A549 (cell line): ENCODE results near the gene ANO6. TPM values are rescaled to one million over a fixed set of nuclear protein-coding genes. Genes with fewer than 3 reads are reported as not detected.

Source experiments
- ATAC-seq, 2 experiments: fragments of 200-7000 bp in 1 of 2; fragments of >200 bp in 1 of 2; cut with Nextera tagmentation in 1 of 2; cut with Tn5 transposase in 1 of 2; 3 replicates each; pipeline versions ENCODE4 v1.8.0 to v1.9.1; 2018 to 2020; ENCODE audit warnings: mild to moderate bottlenecking in 1 of 2, moderate library complexity in 1 of 2
- CTCF ChIA-PET: fragments of 300-600 bp; sonication (Branson Sonifier 250); formaldehyde crosslinking; extraction: SDS; loops from one replicate; lab custom pipeline; 2021; ENCODE audit warnings: antibody characterized with exemption, inconsistent platforms; lab: Yijun Ruan, JAX
- POLR2A ChIA-PET: fragments of 350-600 bp; formaldehyde crosslinking; extraction: SDS; loops from one replicate; lab custom pipeline; 2021; ENCODE audit warnings: antibody characterized with exemption, inconsistent platforms; lab: Yijun Ruan, JAX
- DNase-seq, 2 experiments: peaks; one replicate each; pipeline versions ENCODE4 v3.0.0 to v3.0.0-alpha.2; 2011 to 2016; ENCODE audit warnings: low read depth in 1 of 2, low spot score in 1 of 2
- FAIRE-seq: peaks from 2 replicates; lab custom pipeline; 2011; peaks lifted over from hg19 to GRCh38; lab: Jason Lieb, UNC
- H3K27ac ChIP-seq, 2 experiments: fragments of >200 bp; sonication (Bioruptor Twin); formaldehyde crosslinking; 3 replicates each; pipeline ENCODE4 v1.5.1; 2016 to 2017
- H3K4me1 ChIP-seq: fragments of >200 bp; sonication (Bioruptor Twin); formaldehyde crosslinking; 3 replicates; pipeline ENCODE4 v1.6.1; 2016
- H3K4me2 ChIP-seq: fragments of >200 bp; sonication (Bioruptor Twin); formaldehyde crosslinking; 3 replicates; pipeline ENCODE4 v1.6.1; 2016
- H3K4me3 ChIP-seq: fragments of >200 bp; sonication (Bioruptor Twin); formaldehyde crosslinking; 3 replicates; pipeline ENCODE4 v1.5.1; 2016
- H3K9me3 ChIP-seq: fragments of >200 bp; sonication (Bioruptor Twin); formaldehyde crosslinking; 3 replicates; pipeline ENCODE4 v1.6.1; 2016
- BHLHE40 ChIP-seq: IDR thresholded peaks from 2 replicates; pipeline ENCODE4 v1.6.1; 2012; ENCODE audit warnings: low read depth, low read length, inconsistent platforms
- CBX8 ChIP-seq: fragments of 200-600 bp; sonication (generic); IDR thresholded peaks from 2 replicates; pipeline ENCODE4 v1.6.1; 2016
- CEBPB ChIP-seq, 2 experiments: fragments of >200 bp in 1 of 2; sonication (Bioruptor Twin) in 1 of 2; formaldehyde crosslinking in 1 of 2; IDR thresholded peaks; 2 replicates each; pipeline ENCODE4 v1.6.1; 2012 to 2016
- EHF ChIP-seq: fragments of 250-450 bp; sonication (Bioruptor Pico); IDR thresholded peaks from 2 replicates; pipeline ENCODE4 v1.5.0; 2020; ENCODE audit warnings: mild to moderate bottlenecking
- EP300 ChIP-seq, 2 experiments: fragments of >200 bp; sonication (Bioruptor Twin); formaldehyde crosslinking; IDR thresholded peaks; 2 replicates in 1 of 2; 3 replicates in 1 of 2; pipeline ENCODE4 v1.6.1; 2016 to 2017
- ESRRA ChIP-seq: fragments of 150-350 bp; IDR thresholded peaks from 2 replicates; pipeline ENCODE4 v1.6.1; 2014; ENCODE audit warnings: mild to moderate bottlenecking, low read length, borderline replicate concordance
- FOSL2 ChIP-seq, 2 experiments: fragments of 450-650 bp in 1 of 2; fragments of >200 bp in 1 of 2; sonication (Bioruptor Twin) in 1 of 2; formaldehyde crosslinking; IDR thresholded peaks; 2 replicates each; pipeline versions ENCODE4 v1.5.0 to v1.6.1; 2016 to 2020; ENCODE audit warnings: mild to moderate bottlenecking in 1 of 2, moderate library complexity in 1 of 2
- HDAC2 ChIP-seq: fragments of 200-600 bp; sonication (generic); IDR thresholded peaks from 2 replicates; pipeline ENCODE4 v1.6.1; 2016
- HEYL ChIP-seq: fragments of 250-450 bp; sonication (Bioruptor Pico); IDR thresholded peaks from 2 replicates; pipeline ENCODE4 v1.8.0; 2021; ENCODE audit warnings: mild to moderate bottlenecking, moderate library complexity
- JUN ChIP-seq, 2 experiments: fragments of >200 bp; sonication (Bioruptor Twin); formaldehyde crosslinking; IDR thresholded peaks; 2 replicates in 1 of 2; 3 replicates in 1 of 2; pipeline ENCODE4 v1.6.1; 2016 to 2017
- MAFK ChIP-seq: fragments of 450-650 bp; IDR thresholded peaks from 2 replicates; pipeline ENCODE4 v1.6.1; 2014; ENCODE audit not compliant: partially characterized antibody
- MAZ ChIP-seq: fragments of 150-350 bp; IDR thresholded peaks from 2 replicates; pipeline ENCODE4 v1.6.1; 2014; ENCODE audit warnings: antibody characterized with exemption, low read depth, low read length, borderline replicate concordance
- MYC ChIP-seq: IDR thresholded peaks from 2 replicates; pipeline ENCODE4 v1.6.1; 2012; ENCODE audit warnings: mild to moderate bottlenecking, inconsistent platforms, low read length, improper control_type of control experiment, borderline replicate concordance
- NFE2L2 ChIP-seq: fragments of 150-350 bp; conservative IDR thresholded peaks from 2 replicates; pipeline ENCODE4 v1.6.1; 2014; ENCODE audit warnings: low read length
- NPAS2 ChIP-seq: fragments of 250-450 bp; sonication (Bioruptor Pico); IDR thresholded peaks from 2 replicates; pipeline ENCODE4 v1.8.0; 2022; ENCODE audit warnings: mild to moderate bottlenecking, moderate library complexity, borderline replicate concordance
- NR3C1 ChIP-seq: fragments of >200 bp; sonication (Bioruptor Twin); formaldehyde crosslinking; IDR thresholded peaks from 3 replicates; pipeline ENCODE4 v1.6.1; 2017
- POLR2A ChIP-seq: IDR thresholded peaks from 2 replicates; pipeline ENCODE4 v1.6.1; 2012; ENCODE audit warnings: mild to moderate bottlenecking, low read length
- POLR2AphosphoS2 ChIP-seq: conservative IDR thresholded peaks from 2 replicates; pipeline ENCODE4 v1.6.1; 2012; ENCODE audit warnings: low read length, improper control_type of control experiment, inconsistent platforms
- RARB ChIP-seq: fragments of 250-450 bp; sonication (Bioruptor Pico); IDR thresholded peaks from 2 replicates; pipeline ENCODE4 v1.8.0; 2021; ENCODE audit warnings: mild to moderate bottlenecking, moderate library complexity
- RCOR1 ChIP-seq: fragments of 150-350 bp; IDR thresholded peaks from 2 replicates; pipeline ENCODE4 v1.6.1; 2014; ENCODE audit warnings: antibody characterized with exemption, low read length, low read depth
- SMC3 ChIP-seq: fragments of >200 bp; sonication (Bioruptor Twin); formaldehyde crosslinking; IDR thresholded peaks from 3 replicates; pipeline ENCODE4 v1.6.1; 2018; ENCODE audit warnings: inconsistent platforms
- SREBF2 ChIP-seq: fragments of 450-650 bp; IDR thresholded peaks from 2 replicates; pipeline ENCODE4 v1.6.1; 2014; ENCODE audit warnings: mild to moderate bottlenecking, moderate library complexity
- TP53 ChIP-seq: fragments of 250-450 bp; sonication (Bioruptor Pico); IDR thresholded peaks from 2 replicates; pipeline ENCODE4 v1.5.0; 2021; ENCODE audit warnings: mild to moderate bottlenecking, moderate library complexity
- ZSCAN20 ChIP-seq: fragments of 250-450 bp; sonication (Bioruptor Pico); IDR thresholded peaks from 2 replicates; pipeline ENCODE4 v1.8.0; 2022; ENCODE audit warnings: mild to moderate bottlenecking, moderate library complexity
- WGBS: methylation state at CpG from one replicate; pipeline ENCODE4 v1.1.6; 2017; ENCODE audit errors: missing lambda C conversion rate; 5-methylcytosine and 5-hydroxymethylcytosine counted together
- polyA plus RNA-seq, 4 experiments: library from polyadenylated mRNA; depleted of rRNA in 3 of 4; stranded (reverse); fragments of >200 nt; fragmentation: RNase III in 1 of 4; extraction: RNeasy Plus Mini Kit Qiagen cat#74134 plus additional on column Dnase treatment in 1 of 4; gene quantifications; 2 replicates in 3 of 4; 3 replicates in 1 of 4; pipeline ENCODE4 v1.2.3, GENCODE V29; 2011 to 2017
- TF ChIP-seq, protein P1 (sequence below): fragments of >200 bp; sonication (Bioruptor Twin); formaldehyde crosslinking; IDR thresholded peaks from 3 replicates; pipeline ENCODE4 v1.5.1; 2016

ANO6 gene
- polyA plus RNA-seq, 2 of the 4 experiments (the other 2 are of a cell fraction) = 41.7 to 80.0 TPM

DNA sequence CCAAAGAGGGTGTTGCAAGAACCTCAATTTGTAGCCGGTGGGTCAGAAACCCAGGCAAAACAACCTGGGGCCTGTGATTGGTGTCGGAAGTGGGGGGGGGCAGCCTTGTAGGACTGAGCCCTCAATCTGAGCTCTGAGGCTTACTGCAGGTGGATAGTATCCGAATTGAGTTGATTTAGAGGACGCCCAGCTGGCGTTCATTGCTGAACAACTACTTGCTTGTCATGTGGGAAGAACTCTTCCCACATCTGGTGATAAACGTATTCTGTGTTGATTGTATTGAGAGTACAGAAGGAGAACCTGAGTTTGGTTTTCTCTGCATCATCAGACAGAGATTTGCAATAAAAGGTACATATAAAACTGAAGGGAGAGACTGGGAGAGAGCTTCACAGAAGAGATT, 5.1 kb downstream of the ANO6 start:
- CTCF ChIA-PET = interaction anchor here (0.7 to 2.7 kb wide), 8 partner anchors 9 to 509 kb away, joined by 3 to 8 read pairs (median 4); no protein-coding TSS in a partner anchor
- DNase-seq = no peak
- no peak overlapping the region for H3K4me3 ChIP-seq
- H3K4me1 ChIP-seq = peaks cover 32% of the 10 kb centered on the region
- no peak overlapping the region for H3K27ac ChIP-seq
- TF ChIP-seq HDAC2 (no peak), SMC3 (no peak), FOSL2 (IDR thresholded peaks at IDR 0.05) (no peak), FOSL2 (CRISPR knock-in tag; IDR thresholded peaks at IDR 0.05) (no peak), CBX8 (no peak), ZSCAN20 (no peak)
- no peak overlapping the region for H3K4me2 ChIP-seq
- ATAC-seq = no peak
- FAIRE-seq = no peak
- H3K9me3 ChIP-seq = no peaks in the 10 kb centered on the region
- POLR2A ChIA-PET = interaction anchor here (0.7 kb wide), 1 partner anchor 13 kb away, joined by 4 read pairs; no protein-coding TSS in a partner anchor
- WGBS = 97% methylated on average over 6 of the region's 6 CpGs

DNA sequence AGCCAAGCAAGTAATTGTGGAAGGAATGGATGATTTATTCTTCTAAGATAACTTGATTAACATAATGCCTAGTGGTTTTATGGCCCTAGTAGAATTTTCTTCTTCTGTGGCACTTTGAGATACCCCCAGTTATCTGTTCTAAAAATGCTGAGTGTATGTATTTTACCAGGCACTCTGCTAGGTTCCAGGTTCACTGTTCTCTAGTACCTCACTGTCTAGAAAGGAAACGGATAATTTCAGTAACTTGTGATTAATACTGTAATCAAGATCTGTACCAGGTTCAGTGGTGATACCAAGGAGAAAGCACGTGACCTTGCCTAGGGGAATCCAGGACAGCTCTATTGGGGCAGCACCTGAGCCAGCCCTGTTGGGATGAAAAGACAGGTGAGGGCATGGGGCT, 8.0 kb downstream of the ANO6 start:
- ChIA-PET CTCF (interaction anchor here (0.8 to 1.4 kb wide), 5 partner anchors 8 to 108 kb away, joined by 3 to 4 read pairs (median 3); no protein-coding TSS in a partner anchor), POLR2A (no interaction called here)
- no peak overlapping the region for H3K27ac ChIP-seq
- no peak for TF ChIP-seq HEYL
- peak; percentile 81 for TF ChIP-seq MAFK
- TF ChIP-seq, all 56 proteins: peak for 1
- Histone ChIP-seq H3K9me3 (no peaks in the 10 kb centered on the region), H3K4me3 (no peak overlapping the region), H3K4me2 (no peak overlapping the region), H3K4me1 (peaks cover 19% of the 10 kb centered on the region)
- DNase-seq (no peak), FAIRE-seq (no peak), ATAC-seq (no peak)
- 91% methylated on average over 2 of the region's 2 CpGs for WGBS

DNA sequence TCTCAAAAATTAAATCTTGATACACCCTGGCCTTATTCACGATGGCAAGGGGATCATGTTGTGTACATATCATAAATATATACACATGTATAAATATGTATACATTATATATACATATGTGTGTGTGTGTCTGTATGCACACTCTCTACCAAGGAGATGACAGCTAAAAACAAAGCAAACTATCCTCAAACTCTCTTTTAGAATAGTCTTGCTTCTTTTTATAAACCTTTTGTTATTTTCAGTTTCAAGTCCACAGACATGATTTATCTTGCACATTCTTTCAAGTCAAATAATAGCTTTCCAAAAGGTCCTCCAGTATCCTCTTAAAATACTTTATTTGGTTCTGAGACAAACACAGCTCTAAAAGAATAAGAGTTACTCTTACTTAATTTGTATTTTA, 8.4 kb downstream of the ANO6 start:
- Histone ChIP-seq H3K4me1 (peaks cover 15% of the 10 kb centered on the region), H3K4me3 (no peak overlapping the region), H3K4me2 (no peak overlapping the region), H3K9me3 (no peaks in the 10 kb centered on the region), H3K27ac (no peak overlapping the region)
- ATAC-seq = no peak
- no peak for FAIRE-seq
- no peak for DNase-seq
- TF ChIP-seq POLR2AphosphoS2 (no peak), EP300 (IDR thresholded peaks at IDR 0.05) (no peak), NPAS2 (CRISPR knock-in tag) (no peak), CBX8 (no peak), MYC (no peak)
- WGBS = 52% methylated on average over 1 of the region's 1 CpG
- ChIA-PET CTCF (interaction anchor here (0.6 to 1.4 kb wide), 6 partner anchors 8 to 546 kb away, joined by 3 to 4 read pairs (median 3); no protein-coding TSS in a partner anchor), POLR2A (no interaction called here)

DNA sequence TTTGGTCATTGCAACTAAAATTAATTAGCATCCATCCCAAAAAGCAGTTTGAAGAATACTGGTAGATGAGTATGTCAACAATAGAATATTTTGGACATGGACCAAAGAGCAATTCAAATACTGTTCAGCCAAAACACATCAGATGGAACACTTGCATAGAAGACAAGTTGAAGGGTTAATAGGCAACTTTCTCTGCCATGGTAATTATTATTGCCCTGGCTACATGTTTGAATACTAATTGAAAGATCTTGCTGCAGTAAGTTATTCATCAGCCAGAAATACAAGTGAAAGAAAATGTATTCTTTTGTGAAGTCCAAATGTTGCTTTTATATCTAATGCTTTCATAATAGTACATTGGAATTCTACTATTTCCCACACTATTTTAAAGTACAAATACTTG, 10.1 kb downstream of the ANO6 start:
- peaks cover 4% of the 10 kb centered on the region for H3K4me1 ChIP-seq
- no peaks in the 10 kb centered on the region for H3K9me3 ChIP-seq
- no peak for DNase-seq
- ChIA-PET POLR2A (no interaction called here), CTCF (interaction anchor here (0.9 to 1.4 kb wide), 2 partner anchors 9 to 11 kb away, joined by 3 to 8 read pairs; partner anchors contain the start of gene ANO6)
- ATAC-seq = no peak
- no peak overlapping the region for H3K4me2 ChIP-seq
- H3K27ac ChIP-seq = no peak overlapping the region
- TF ChIP-seq CEBPB (IDR thresholded peaks at IDR 0.05) (no peak), EP300 (IDR thresholded peaks at IDR 0.05) (no peak), NR3C1 (no peak), SREBF2 (no peak), EHF (CRISPR knock-in tag) (no peak), NFE2L2 (no peak), SMC3 (no peak), POLR2A (no peak), ZSCAN20 (no peak), RCOR1 (no peak), RARB (CRISPR knock-in tag) (no peak), JUN (IDR thresholded peaks at IDR 0.05) (no peak), BHLHE40 (no peak), MAZ (no peak), ESRRA (no peak), TP53 (CRISPR knock-in tag) (no peak)
- TF ChIP-seq, protein P1, sequence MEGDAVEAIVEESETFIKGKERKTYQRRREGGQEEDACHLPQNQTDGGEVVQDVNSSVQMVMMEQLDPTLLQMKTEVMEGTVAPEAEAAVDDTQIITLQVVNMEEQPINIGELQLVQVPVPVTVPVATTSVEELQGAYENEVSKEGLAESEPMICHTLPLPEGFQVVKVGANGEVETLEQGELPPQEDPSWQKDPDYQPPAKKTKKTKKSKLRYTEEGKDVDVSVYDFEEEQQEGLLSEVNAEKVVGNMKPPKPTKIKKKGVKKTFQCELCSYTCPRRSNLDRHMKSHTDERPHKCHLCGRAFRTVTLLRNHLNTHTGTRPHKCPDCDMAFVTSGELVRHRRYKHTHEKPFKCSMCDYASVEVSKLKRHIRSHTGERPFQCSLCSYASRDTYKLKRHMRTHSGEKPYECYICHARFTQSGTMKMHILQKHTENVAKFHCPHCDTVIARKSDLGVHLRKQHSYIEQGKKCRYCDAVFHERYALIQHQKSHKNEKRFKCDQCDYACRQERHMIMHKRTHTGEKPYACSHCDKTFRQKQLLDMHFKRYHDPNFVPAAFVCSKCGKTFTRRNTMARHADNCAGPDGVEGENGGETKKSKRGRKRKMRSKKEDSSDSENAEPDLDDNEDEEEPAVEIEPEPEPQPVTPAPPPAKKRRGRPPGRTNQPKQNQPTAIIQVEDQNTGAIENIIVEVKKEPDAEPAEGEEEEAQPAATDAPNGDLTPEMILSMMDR = no peak
- H3K4me3 ChIP-seq = no peak overlapping the region
- FAIRE-seq = no peak
